Transverse colon (tissue), 3 donors: Measurements from ENCODE around the gene ALG3.

Experiments used
- CTCF ChIP-seq, 5 experiments: fragments of 200-600 bp in 3 of 5; fragments of 450-650 bp in 2 of 5; sonication (generic) in 3 of 5; IDR thresholded peaks; 1 replicate in 2 of 5; 2 replicates in 3 of 5; pipeline ENCODE4 v1.5.1; 2016 to 2017; ENCODE audit warnings: antibody characterized with exemption in 5 of 5, inconsistent platforms in 3 of 5, mild to moderate bottlenecking in 2 of 5, moderate library complexity in 1 of 5
- POLR2A ChIP-seq: fragments of 450-650 bp; IDR thresholded peaks from one replicate; pipeline ENCODE4 v1.6.1; 2016; ENCODE audit warnings: antibody characterized with exemption, mild to moderate bottlenecking, moderate library complexity

GRCh38 chr3:184198509-184198908, 50.3 kb downstream of the ALG3 start:
- TF ChIP-seq CTCF (IDR thresholded peaks at IDR 0.05) (no peak), POLR2A (no peak)
